Activated CD8-positive, alpha-beta memory T cell treated with anti-CD3 and anti-CD28 coated beads, Interleukin-2, amount 50 U/mL, for 1 hour (primary cell): ENCODE results near the gene WRNIP1.

Experiments used
- DNase-seq: peaks from one replicate; pipeline ENCODE4 v3.0.0-alpha.2; 2020; ENCODE audit errors: extremely low read depth

WRNIP1 gene

DNA sequence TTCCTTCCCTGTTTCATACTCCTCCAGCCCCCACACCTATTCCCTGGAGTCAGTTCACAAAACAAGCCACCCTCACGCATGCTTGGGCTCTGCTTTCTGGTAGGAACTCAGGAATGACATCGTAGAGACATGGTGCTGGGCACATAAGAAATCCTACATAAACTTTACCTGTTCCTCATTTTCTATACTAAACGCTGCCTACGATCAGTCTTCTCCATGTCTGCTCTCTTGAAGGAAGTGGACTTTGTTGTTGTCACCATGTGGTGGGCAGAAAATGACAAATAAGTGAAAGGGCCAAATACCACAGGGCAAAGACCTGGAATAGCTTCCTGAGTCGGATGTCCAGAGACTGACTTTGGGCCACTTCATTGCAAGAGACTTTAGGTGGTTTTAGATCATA, 24.6 kb upstream of the WRNIP1 start:
- no peak for DNase-seq

DNA sequence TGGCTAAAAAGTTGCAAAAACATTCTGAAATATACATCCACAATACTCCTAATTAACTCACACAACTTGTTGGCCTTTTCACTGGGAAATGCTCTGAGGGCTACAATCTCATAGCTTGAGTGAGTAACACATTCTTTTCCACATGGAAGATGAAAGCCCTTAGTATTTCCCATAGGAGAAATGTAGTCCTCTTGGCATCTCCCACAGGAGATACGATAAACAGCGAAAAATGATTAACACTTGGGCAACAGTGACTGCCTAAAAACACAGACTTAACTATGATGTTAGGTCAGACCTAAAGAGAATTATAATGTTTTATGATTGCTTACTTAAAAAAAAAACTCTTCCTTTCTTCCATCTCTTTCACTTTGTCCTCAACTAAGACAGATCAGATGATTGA, 23.4 kb upstream of the WRNIP1 start:
- no peak for DNase-seq

DNA sequence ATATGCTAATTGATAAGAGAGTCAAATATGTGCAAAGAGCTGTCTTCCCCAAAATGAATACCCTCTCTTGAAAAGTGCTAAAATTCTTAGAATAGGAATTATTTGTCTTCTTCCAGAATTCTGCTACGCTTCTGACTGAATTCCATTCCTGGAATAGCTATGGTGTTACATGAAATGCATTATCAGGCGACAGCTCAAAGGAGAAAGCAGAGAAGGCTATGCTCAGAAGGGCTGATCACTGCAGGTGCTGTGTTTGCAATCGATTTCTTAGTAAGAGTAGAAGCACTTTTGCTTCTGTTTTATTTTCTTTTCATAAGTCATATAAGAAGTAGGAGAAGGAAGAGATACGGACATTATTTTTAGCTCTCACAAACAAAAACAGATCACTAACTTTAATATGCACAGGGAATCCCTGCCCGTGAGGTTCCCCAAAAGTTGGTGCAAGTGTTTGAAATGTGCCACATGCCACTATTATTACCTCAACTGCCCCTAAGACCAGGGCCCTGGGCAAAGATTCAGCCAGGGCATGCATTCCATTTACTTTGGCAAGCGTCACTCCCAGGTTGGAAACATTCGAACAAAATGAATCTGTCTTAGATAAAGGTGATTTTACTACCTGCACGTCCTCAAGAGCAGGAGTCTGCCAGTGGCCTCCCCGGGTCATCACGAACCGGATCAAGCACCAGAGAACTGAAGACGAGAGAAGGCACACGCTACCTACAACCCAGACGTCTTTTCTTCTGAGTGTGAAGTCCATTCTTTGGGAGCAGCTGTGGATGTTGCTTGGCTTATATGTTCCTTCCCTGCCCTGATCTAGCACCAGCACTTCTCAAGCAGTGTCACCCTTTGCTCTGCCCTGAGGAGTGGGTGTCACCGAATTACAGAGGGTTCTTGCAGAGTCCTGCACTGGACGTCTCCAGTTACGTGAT, 21.6 kb upstream of the WRNIP1 start:
- DNase-seq = no peak

DNA sequence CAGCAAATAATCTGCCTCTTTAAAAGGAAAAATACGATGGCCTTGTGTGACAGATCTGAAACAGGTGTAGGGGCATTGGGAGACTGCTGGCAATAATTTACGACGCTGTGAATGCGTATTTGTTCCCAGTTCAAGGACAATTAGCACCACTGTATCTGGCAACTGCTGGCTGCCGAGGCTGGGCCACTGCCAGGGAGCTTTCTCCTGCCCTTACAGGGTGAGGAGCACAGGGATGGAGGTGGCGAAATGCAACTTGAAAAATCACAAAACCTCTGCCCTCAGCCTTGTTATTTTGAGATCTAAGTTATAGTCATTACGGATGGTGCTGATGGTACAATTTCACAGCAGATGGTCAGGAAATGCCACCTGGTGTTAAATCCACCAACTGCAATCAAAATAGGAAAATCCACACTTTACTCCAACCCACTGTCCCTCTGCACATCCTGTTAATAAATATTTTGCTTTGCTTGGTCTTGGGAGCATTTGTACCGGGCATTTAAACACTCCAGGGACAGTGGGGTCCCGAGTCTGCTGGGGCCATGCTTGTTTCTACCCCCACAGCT, 20.9 kb upstream of the WRNIP1 start:
- no peak for DNase-seq

- DNase-seq = no peak
Observed at GRCh38 chr6:2744778-2745177, 20.4 kb upstream of the WRNIP1 start.

DNA sequence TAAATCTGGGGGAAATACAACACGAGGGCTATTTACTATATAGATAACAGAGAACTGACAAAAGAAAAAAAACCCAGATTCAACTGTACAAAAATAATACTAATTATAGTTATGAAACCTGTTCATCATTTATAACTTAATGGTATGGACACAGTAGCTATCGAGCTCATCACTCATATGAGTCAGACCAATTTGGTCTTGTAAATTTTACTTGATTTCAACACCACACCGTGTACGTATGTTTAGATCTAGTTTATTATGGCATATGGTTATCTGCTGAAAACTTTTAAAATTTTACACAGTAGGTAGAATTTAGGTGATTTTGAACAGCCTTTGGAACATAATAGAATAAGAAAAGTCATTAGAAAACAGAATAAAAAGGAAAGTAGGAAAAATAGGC, 19.9 kb upstream of the WRNIP1 start:
- DNase-seq = no peak

GRCh38 chr6:2746557-2747061, 18.6 kb upstream of the WRNIP1 start:
- DNase-seq = no peak

DNA sequence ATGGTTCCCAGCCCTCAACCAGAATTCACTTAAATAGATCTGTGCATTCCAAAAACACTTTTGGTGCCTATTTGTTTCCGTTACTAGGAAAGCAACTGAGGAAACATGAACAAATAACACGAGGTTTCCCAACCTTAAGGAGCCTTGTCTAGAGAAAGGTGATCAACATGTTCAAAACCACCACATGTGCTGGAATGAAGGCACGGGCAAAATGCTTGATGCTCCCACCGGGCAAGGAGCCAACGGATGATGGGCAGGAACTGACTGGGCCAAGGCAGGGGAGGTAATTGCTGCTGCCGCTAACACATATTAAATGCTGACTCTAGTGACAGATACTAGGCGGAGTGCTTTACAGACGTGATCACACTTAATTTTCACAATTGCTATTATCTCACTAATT, 17.0 kb upstream of the WRNIP1 start:
- DNase-seq = no peak

DNA sequence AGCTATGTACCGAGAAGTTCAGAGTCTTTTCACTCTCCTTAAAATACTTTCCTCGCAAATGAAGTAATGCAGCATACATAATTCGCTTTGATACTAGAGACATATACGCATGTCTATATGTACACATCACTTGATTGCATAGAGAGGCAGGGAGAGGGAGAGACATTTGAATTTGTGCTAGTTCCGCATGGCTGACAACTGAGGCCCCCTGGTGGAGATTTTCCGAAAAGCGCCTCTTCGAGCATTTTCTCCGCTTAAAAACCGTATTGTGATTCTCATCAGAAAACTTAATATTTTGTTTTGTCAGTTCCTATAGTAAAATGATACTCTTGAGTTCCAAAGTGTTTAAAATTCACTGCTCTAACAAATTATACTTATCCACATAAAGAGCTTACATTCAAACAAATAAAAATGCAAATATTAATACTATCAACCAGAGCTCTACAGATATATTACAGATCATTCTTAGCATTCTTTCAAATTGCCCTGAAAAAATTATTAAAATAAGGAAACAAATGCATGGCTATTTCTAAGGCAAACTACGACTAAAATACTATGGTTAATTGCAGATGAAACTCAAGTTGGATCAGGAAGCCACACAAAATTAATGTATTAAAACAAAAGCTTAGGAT, 15.1 kb upstream of the WRNIP1 start:
- no peak for DNase-seq

- DNase-seq = no peak
Observed at GRCh38 chr6:2750832-2751231, 14.4 kb upstream of the WRNIP1 start, which contains the start of gene MYLK4. Gene MYLK4, minus strand, starts transcription at chr6:2750922. Its CDS starts 1,628 bp downstream, at chr6:2749294.

DNA sequence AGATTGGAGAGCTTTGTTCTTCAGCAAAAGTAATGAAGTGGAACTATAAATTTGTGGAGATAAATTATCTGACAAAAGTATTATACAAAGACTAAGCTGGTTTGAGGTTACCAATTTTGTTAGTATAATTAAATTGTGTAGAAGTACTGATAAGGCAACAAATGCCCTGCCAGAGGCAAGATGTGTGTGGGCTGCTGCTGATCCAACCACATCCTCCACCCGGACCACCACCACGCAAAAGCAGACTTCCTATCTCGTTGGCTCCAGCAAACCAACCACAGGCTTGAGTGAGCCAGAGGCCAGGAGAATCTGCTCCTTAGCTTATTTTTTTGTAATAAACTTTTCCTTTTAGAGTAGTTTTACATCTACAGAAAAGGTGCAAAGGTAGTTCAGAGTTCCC, 13.3 kb upstream of the WRNIP1 start:
- DNase-seq = no peak

GRCh38 chr6:2752477-2753109, 12.6 kb upstream of the WRNIP1 start:
- DNase-seq = no peak

DNA sequence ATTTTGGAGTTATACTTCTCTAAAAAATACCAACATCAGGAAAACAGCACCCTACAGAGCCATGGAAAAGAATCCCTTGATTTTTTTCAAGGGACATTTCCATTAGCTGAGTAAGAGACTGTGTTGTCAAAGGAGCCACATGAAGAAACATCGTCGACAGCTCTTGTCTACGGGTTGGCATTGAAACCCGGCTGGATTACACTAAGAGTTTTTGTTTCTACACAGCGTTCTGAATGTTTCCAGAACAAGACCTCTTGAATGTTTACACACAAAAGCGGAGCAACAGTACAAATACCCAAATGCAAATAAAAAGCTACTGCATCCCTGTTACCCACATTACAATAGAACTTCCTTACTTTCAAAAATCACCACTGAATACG, 12.1 kb upstream of the WRNIP1 start:
- DNase-seq = no peak

DNA sequence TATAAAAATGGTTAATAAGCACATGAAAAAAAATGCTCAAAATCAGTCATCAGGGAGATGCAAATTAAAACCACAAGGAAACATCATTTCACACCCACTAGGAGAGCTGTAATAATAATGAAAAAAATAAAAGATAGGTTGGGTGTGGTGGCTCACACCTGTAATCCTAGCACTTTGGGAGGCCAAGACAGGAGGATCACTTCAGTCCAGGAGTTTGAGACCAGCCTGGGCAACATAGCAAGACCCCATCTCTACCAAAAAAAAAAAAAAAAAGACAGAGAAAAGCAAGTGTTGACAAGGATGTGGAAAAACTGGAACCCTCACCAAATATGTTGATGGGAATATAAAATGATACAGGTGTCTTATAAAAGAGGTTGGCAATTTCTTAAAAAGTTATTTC, 11.4 kb upstream of the WRNIP1 start:
- DNase-seq = no peak

- DNase-seq = no peak
Observed at GRCh38 chr6:2754393-2754792, 10.8 kb upstream of the WRNIP1 start.

DNA sequence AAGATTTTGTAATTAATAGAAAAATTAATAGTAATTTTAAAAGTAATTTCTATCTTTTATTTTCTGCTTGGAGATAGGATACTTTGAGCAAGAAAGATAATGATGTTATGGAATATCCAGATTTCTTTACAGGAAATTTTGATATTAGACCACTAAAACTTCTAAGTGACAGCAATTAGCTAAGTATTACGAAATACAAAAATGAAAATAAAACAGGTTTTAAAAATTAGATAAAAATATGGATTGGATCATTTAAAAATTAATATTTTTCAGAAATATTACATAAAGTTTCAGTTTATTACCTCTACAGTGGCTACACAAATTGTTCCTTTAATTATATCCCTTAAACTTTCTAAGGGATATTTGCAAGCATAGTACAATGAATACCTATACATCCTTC, 10.3 kb upstream of the WRNIP1 start:
- no peak for DNase-seq

GRCh38 chr6:2755456-2755855, 9.7 kb upstream of the WRNIP1 start:
- no peak for DNase-seq

- no peak for DNase-seq
Observed at GRCh38 chr6:2756241-2756640, 9.0 kb upstream of the WRNIP1 start.

GRCh38 chr6:2756687-2757224, 8.4 kb upstream of the WRNIP1 start:
- DNase-seq = no peak

GRCh38 chr6:2758980-2759379, 6.2 kb upstream of the WRNIP1 start:
- DNase-seq = no peak

- DNase-seq = no peak
Observed at GRCh38 chr6:2760882-2761842, 4.0 kb upstream of the WRNIP1 start.
